ENCODE results near the gene SMIM7.

- TF ChIP-seq CTCF (IDR thresholded peaks at IDR 0.05 in 4 of 5, conservative IDR thresholded peaks at IDR 0.05 in 1 of 5) (no peak), POLR2A (IDR thresholded peaks at IDR 0.05) (no peak)
Measured at GRCh38 chr19:16677055-16677454, 17.1 kb upstream of the SMIM7 start.
